Measurements from ENCODE around the gene TNRC6B.

DNA sequence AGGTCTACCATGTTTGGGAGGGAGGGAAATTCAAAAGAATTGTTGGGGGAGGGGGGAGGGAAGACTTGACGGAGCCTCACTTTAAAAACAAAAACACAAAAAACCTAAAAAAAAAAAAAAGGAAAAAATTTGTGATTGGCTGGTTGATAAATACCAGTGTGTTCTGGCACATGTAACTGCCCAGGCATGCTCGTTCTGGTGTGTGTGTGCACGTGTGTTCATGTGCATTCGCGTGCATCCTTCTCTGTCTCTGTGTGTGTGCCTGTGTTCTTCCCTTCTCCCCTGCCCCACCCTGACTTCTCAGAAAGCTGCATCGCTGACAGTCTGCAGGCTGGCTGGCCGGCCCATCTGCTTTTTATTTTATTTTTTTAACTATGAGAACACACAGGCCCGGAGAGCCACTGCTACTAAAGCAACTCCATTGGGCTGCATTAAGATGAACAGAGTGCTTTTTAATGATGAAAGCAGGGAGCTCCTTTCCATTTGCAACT, 146.0 kb downstream of the TNRC6B start:
- TF ChIP-seq, protein P1, sequence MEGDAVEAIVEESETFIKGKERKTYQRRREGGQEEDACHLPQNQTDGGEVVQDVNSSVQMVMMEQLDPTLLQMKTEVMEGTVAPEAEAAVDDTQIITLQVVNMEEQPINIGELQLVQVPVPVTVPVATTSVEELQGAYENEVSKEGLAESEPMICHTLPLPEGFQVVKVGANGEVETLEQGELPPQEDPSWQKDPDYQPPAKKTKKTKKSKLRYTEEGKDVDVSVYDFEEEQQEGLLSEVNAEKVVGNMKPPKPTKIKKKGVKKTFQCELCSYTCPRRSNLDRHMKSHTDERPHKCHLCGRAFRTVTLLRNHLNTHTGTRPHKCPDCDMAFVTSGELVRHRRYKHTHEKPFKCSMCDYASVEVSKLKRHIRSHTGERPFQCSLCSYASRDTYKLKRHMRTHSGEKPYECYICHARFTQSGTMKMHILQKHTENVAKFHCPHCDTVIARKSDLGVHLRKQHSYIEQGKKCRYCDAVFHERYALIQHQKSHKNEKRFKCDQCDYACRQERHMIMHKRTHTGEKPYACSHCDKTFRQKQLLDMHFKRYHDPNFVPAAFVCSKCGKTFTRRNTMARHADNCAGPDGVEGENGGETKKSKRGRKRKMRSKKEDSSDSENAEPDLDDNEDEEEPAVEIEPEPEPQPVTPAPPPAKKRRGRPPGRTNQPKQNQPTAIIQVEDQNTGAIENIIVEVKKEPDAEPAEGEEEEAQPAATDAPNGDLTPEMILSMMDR (IDR thresholded peaks at IDR 0.05): no peak
- TF ChIP-seq EZH2 (IDR thresholded peaks at IDR 0.05): no peak
- no peak for TF ChIP-seq EZH2phosphoT487 (IDR thresholded peaks at IDR 0.05)

Measured in neural progenitor cell (in vitro differentiated cells).